GM21447 (cell line): ENCODE data around the gene PARVG.
"Not testable (repeated sequence)": the region's sequence is repeated elsewhere in the genome, so short reads cannot be mapped to it uniquely, and the experiment has no call there.

Experiments
- ATAC-seq: cut with Tn5 transposase; IDR thresholded peaks from one replicate; pipeline ENCODE4 v1.9.1; 2021; ENCODE audit not compliant: unreplicated experiment

Gene PARVG

GRCh38 chr22:44241121-44241520, 60.4 kb downstream of the PARVG start:
- not testable (repeated sequence) for ATAC-seq

- ATAC-seq: no peak
Observed at GRCh38 chr22:44242946-44243724, 62.4 kb downstream of the PARVG start.

DNA sequence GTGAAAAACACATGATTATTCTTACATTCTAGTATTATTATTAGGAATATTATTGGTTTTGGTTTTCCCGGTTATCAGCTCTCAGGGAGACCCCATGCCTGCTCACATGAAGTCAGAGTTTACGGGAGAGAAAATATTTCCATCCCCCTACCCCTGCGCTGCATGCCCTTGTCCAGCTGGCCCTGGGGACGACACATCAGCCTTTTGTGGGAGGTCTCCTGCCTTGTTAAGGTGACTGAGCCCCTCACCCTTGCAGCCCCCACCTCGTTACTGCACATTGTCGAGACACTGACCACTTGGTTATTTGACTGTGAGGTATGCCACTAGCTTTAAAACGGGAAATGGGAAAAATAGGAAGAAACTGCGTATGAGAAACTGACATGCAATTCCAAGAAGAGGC, 63.0 kb downstream of the PARVG start:
- no peak for ATAC-seq

GRCh38 chr22:44244265-44244822, 63.6 kb downstream of the PARVG start:
- ATAC-seq: no peak

DNA sequence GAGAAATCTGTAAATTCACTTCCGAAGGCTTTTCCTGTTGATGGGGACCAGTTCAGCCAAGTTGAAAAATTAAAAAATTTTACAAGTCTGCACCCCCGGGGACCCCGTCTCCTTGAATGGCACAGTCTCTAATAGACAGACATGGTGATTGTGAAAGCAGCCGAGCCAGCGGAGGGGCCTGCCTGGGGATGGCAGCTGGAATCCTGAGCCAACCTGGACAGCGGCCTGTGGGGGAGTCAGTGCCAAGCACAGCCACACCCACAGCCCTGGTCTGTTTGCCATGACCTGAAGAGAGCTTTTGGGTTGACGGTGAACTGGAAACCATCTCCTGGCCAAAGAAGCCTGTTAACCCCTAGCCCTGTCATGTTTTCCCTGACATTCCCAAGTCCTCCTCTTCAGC, 64.7 kb downstream of the PARVG start:
- no peak for ATAC-seq

GRCh38 chr22:44245867-44246266, 65.1 kb downstream of the PARVG start:
- ATAC-seq: no peak

DNA sequence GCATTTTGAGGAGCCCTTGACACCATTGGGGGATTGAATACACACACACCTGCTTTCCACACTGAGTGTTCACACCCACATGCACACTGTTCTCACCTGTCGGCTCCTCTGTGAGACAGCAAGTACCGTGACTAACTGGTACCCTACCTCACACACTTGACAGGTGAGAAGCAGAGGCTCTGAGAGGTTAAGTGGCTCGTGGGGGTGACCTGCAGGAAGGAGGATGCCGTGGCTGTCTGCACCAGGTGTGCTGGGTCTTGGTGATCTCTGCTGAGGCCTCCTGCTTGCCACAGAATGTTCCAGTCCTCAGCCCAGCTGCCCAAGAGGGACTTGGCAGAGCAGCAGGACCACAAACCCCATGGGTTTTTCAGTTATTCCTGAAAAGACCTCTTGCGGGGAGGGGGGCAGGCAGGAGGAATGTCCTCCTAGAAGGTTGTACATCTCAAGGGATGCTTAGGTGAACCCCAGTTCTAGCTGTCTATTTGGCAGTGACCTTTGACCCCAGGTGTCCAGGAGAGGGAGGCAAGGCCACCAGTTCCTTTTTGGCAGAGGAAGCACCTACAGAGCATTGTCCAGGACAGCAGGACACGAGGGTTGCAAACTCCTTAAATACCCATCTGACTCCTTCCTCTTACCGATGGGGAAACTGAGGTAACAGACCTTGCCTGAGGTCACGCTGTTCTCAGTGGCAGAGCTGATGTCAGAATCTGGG, 66.0 kb downstream of the PARVG start:
- ATAC-seq: no peak

DNA sequence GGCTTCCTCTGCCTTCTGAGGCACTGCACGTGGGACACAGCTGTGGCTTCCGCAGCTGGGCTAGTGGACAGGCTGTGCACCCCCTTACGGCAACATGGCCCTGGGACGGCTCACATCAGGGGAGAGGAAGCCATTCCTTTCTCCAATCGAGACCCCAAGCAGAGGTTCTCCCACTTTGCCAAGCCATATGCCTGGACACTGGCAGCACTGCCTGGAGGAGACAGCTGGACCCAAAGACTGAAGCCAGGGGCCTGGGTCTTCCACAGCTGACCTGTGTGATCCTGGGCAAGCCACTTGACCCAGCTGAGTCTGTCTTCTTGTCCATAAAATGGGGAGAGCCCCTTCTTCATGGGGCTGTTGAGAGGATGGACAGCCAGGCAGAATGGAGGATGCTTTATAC, 66.6 kb downstream of the PARVG start:
- no peak for ATAC-seq

- ATAC-seq: no peak
Observed at GRCh38 chr22:44247923-44248892, 67.5 kb downstream of the PARVG start.

DNA sequence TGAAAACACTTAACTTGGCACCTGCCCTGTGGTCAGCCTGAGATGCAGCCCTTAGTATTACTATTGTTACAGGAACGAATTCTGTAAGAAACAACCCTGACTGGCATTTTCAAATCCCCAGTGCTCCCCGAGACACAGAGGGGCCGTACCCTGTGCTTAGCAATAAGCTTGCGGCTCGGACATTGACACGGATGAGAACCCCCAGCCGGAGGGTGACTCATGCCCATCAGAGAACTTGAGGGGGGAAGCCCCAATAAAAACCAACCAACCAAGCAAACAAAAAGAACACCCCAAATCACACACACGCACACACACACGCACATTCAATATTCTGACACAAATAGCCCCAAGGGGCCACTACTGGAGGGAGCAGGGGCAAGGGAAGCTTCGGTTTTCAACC, 68.2 kb downstream of the PARVG start:
- no peak for ATAC-seq

DNA sequence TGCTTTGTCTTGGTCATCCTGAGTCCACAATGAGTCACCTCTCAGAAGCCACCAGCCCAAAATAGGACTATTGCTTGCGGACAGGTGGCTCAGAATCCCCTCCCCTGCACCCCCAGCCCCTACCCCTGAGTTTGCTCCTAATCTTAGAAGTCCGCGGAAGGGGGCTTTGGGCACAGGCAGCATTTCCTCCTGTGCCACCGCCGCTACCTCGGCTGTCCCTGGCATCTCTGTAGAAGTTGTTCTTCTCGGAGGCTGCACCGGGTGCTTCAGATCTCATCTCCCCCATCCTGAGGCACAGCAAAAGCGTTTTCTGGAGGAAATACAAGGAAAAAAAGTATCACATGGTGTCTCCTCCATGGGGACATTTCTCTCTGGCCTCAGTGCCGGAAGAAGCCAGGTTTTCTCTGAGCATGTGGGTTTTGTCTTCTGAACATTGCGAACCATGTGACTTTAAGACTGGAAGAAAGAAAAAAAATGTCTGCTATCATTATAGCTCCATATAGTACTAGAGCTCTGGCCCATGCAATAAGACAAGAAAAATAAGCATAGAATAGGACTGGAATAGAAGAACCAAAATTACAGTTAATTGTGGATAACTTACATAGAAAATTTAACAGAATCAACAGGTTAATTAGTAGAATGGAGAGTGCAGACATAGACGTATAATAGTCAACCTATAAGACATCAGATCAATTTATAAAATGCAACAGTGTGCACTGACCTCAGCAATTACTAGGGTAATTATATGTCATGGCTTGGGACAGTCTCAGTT, 68.8 kb downstream of the PARVG start:
- ATAC-seq: no peak

GRCh38 chr22:44254811-44255210, 74.1 kb downstream of the PARVG start:
- ATAC-seq: no peak

GRCh38 chr22:44256085-44256484, 75.4 kb downstream of the PARVG start:
- no peak for ATAC-seq

GRCh38 chr22:44256556-44257485, 76.1 kb downstream of the PARVG start:
- ATAC-seq: no peak
